NCI-H146 (cell line): ENCODE results near the gene FAM167B.

Experiments used
- DNase-seq: peaks from one replicate; lab custom pipeline; 2025; lab: John Stamatoyannopoulos, UW

FAM167B gene

GRCh38 chr1:32246888-32247273 lies at the start of gene FAM167B:
Gene FAM167B, plus strand, starts transcription at chr1:32247222. Its CDS starts 200 bp downstream, at chr1:32247422.
- no peak for DNase-seq

- no peak for DNase-seq
Observed at GRCh38 chr1:32197837-32198236, 49.2 kb upstream of the FAM167B start.

- DNase-seq, result no peak
Observed at GRCh38 chr1:32198237-32199042, 48.6 kb upstream of the FAM167B start.

GRCh38 chr1:32199043-32199716 lies 47.8 kb upstream of the FAM167B start:
- DNase-seq, result no peak

GRCh38 chr1:32199717-32200072 lies 47.3 kb upstream of the FAM167B start:
- DNase-seq, result peak; percentile 46

- peak; percentile 66 for DNase-seq
Observed at GRCh38 chr1:32200226-32201010, 46.6 kb upstream of the FAM167B start, which contains the start of gene CCDC28B. Gene CCDC28B, plus strand, starts transcription at chr1:32200595. Its CDS starts 1,341 bp downstream, at chr1:32201936.

GRCh38 chr1:32201011-32201855 lies 45.8 kb upstream of the FAM167B start:
- DNase-seq, result peak; percentile 49

- peak; percentile 30 for DNase-seq
Observed at GRCh38 chr1:32204943-32205361, 42.1 kb upstream of the FAM167B start.

GRCh38 chr1:32205401-32206370 lies 41.3 kb upstream of the FAM167B start, which contains the start of gene IQCC:
Gene IQCC, plus strand, starts transcription at chr1:32205671. Its CDS starts 11 bp downstream, at chr1:32205682.
- peak; percentile 92 for DNase-seq

- DNase-seq, result no peak
Observed at GRCh38 chr1:32208469-32208868, 38.6 kb upstream of the FAM167B start.

- peak; percentile 74 for DNase-seq
Observed at GRCh38 chr1:32208891-32209328, 38.1 kb upstream of the FAM167B start, which contains the start of gene DCDC2B. Gene DCDC2B, plus strand, starts transcription at chr1:32209089. Its CDS starts 5 bp downstream, at chr1:32209094.

GRCh38 chr1:32215629-32216480 lies 31.2 kb upstream of the FAM167B start:
- DNase-seq, result peak; percentile 28

GRCh38 chr1:32216566-32216965 lies 30.5 kb upstream of the FAM167B start:
- no peak for DNase-seq

GRCh38 chr1:32219022-32219421 lies 28.0 kb upstream of the FAM167B start:
- no peak for DNase-seq

- peak; percentile 12 for DNase-seq
Observed at GRCh38 chr1:32220746-32221580, 26.1 kb upstream of the FAM167B start.

- no peak for DNase-seq
Observed at GRCh38 chr1:32221581-32221979, 25.4 kb upstream of the FAM167B start.

GRCh38 chr1:32221980-32222755 lies 24.9 kb upstream of the FAM167B start, which contains the start of the genes EIF3I and TMEM234:
Gene EIF3I, plus strand, starts transcription at chr1:32222407. Its CDS starts 35 bp downstream, at chr1:32222442.
Gene TMEM234, minus strand, starts transcription at chr1:32222353. Its CDS starts 31 bp downstream, at chr1:32222322.
- peak; percentile 90 for DNase-seq
